ENCODE data around the gene CNTN1. TPM values are rescaled to one million over a fixed set of nuclear protein-coding genes. Genes with fewer than 3 reads are reported as not detected.

The CNTN1 gene
- total RNA-seq, 3 donors from 2014 or later = not detected

DNA sequence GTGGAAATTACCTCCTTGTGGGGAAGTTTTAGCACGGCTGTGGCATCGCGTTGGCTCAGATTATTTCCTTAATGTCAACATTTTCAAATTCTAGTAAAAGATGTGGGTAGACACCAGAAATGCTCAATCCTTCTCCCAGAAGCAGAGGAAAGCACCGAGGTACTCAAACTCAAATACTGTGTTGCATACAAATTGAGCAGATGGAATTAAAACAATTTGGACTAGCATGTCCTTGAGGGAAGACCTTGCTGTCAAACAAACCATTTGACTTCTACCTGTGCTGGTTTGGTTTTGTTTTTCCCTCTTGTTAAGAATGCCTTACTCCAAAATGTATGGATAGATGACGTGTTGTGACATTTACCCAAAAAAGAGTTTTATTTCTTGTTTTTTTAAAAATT lies 136.4 kb downstream of the CNTN1 start:
- Mint-ChIP-seq H3K4me3 (no peak overlapping the region), H3K27me3 (ENCODE audit: low read depth) (no peaks in the 10 kb centered on the region)

DNA sequence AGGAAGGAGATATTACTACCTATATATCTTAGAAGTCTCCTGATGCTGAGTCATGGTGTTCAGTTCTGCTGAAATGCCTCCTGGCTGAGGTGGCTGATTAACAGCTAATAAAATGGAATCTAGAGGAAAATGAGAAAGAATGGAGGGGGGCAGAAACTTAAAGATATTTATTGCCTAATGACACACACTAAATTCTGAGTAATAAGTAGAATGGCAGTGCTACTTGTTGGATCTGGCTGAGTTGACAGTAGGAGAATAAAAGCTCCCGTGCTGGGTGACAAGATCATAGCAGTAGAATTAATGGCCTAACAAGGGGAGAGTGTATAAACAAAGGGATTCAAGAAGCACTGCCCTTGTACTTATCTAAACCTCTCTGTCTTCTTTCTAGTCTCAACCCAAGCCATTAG lies 137.5 kb downstream of the CNTN1 start:
- ATAC-seq = no peak
- Mint-ChIP-seq H3K36me3 (ENCODE audit: insufficient read depth) (no peaks in the 10 kb centered on the region), H3K4me3 (no peak overlapping the region), H3K27me3 (ENCODE audit: low read depth) (no peaks in the 10 kb centered on the region), H3K9me3 (no peaks in the 10 kb centered on the region), H3K4me1 (ENCODE audit: low read depth) (no peaks in the 10 kb centered on the region)
- DNase-seq = no peak

More for the DNA sequence above, 136.4 kb downstream of the CNTN1 start:
- H3K9me3 Mint-ChIP-seq = no peaks in the 10 kb centered on the region
- ATAC-seq (no peak), DNase-seq (no peak)
- no peaks in the 10 kb centered on the region for H3K4me1 Mint-ChIP-seq (ENCODE audit: low read depth)
- no peaks in the 10 kb centered on the region for H3K36me3 Mint-ChIP-seq (ENCODE audit: insufficient read depth)

DNA sequence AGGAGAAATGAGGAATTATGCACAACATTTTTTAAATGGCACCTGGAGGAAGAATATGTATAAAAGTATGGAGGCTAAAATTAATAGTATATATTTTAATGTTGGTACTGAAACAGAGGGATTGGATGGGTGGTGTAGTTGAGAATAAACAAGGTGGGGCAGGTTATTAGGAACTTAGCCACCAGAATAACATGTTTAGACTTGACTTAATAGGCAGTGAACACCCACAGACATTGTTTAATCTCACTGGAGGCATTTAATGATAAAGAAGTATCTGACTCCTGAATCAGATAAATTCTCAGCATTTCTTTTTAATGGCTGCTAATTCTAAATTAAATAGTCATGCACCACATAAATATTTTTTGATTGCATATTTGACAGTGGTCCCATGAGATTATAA lies 139.7 kb downstream of the CNTN1 start:
- ATAC-seq = no peak
- Mint-ChIP-seq H3K9me3 (peaks cover under 1% of the 10 kb centered on the region), H3K4me3 (no peak overlapping the region), H3K27me3 (ENCODE audit: low read depth) (no peaks in the 10 kb centered on the region), H3K36me3 (ENCODE audit: insufficient read depth) (no peaks in the 10 kb centered on the region), H3K4me1 (ENCODE audit: low read depth) (no peaks in the 10 kb centered on the region)
- DNase-seq = no peak

- Mint-ChIP-seq H3K27me3 (ENCODE audit: low read depth) (no peaks in the 10 kb centered on the region), H3K36me3 (ENCODE audit: insufficient read depth) (no peaks in the 10 kb centered on the region), H3K4me3 (no peak overlapping the region), H3K4me1 (ENCODE audit: low read depth) (no peaks in the 10 kb centered on the region), H3K9me3 (peaks cover 3% of the 10 kb centered on the region)
- ATAC-seq = no peak
- DNase-seq = no peak
Measured at GRCh38 chr12:40832668-40833067, 140.4 kb downstream of the CNTN1 start.

- Mint-ChIP-seq H3K27me3 (ENCODE audit: low read depth) (no peaks in the 10 kb centered on the region), H3K4me1 (ENCODE audit: low read depth) (no peaks in the 10 kb centered on the region)
- no peak for ATAC-seq
Measured at GRCh38 chr12:40833818-40834217, 141.6 kb downstream of the CNTN1 start.

GRCh38 chr12:40834321-40834720 lies 142.1 kb downstream of the CNTN1 start:
- Mint-ChIP-seq H3K9me3 (peaks cover 5% of the 10 kb centered on the region), H3K27me3 (ENCODE audit: low read depth) (no peaks in the 10 kb centered on the region), H3K4me3 (no peak overlapping the region), H3K4me1 (ENCODE audit: low read depth) (no peaks in the 10 kb centered on the region), H3K36me3 (ENCODE audit: insufficient read depth) (no peaks in the 10 kb centered on the region)
- DNase-seq (no peak), ATAC-seq (no peak)

More at GRCh38 chr12:40833818-40834217, 141.6 kb downstream of the CNTN1 start:
- no peak for DNase-seq
- Mint-ChIP-seq H3K9me3 (peaks cover 3% of the 10 kb centered on the region), H3K4me3 (no peak overlapping the region), H3K36me3 (ENCODE audit: insufficient read depth) (no peaks in the 10 kb centered on the region)

DNA sequence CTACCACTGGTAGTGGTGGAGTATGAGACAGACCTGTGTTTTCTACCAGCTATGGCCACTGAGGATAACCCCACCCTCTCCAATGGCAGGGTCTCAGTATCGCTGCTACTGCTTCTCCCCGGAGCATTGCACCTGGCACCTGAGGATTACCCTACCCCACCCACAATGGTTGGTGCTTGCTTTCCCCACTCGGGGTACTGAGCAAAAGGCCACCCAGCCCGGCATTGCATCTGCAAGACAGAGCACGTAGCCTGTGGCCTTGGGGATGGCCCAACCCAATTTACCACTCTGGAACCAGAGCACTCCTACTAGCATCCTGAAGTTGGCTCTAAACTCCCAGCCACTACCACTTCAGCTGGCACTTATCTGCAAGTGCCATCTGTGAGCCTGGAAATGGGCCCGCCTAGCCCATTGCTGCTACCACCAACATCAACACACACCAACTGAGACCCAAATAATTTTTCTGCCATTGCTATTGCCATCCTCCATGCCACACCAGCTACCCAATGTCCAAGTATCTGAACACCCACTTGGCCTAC lies 145.7 kb downstream of the CNTN1 start:
- Mint-ChIP-seq H3K36me3 (ENCODE audit: insufficient read depth) (no peaks in the 10 kb centered on the region), H3K4me1 (ENCODE audit: low read depth) (no peaks in the 10 kb centered on the region), H3K4me3 (no peak overlapping the region), H3K9me3 (peaks cover 9% of the 10 kb centered on the region), H3K27me3 (ENCODE audit: low read depth) (no peaks in the 10 kb centered on the region)
- no peak for DNase-seq
- no peak for ATAC-seq

- no peak overlapping the region for H3K4me3 Mint-ChIP-seq
- H3K4me1 Mint-ChIP-seq (ENCODE audit: low read depth) = no peaks in the 10 kb centered on the region
- H3K27me3 Mint-ChIP-seq (ENCODE audit: low read depth) = no peaks in the 10 kb centered on the region
Measured at GRCh38 chr12:40843495-40843894, 151.3 kb downstream of the CNTN1 start.

DNA sequence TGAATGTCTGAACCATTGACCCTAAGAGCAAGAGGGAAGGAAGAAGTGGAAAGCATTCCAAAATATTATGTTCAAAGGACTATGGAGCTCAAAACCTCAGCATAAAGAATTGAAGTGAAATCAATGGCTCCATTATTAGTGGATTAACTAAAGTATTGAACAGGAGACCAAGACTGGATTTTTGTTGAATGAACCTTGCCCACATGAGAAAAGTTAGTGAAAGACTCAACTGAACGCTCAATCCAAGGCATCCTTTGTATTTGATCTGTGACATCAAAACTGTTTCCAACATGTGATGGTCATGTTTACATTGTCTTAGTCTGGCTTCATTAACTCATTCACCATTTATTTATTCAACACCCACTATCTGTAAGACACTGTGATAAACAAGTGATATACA lies 161.0 kb downstream of the CNTN1 start:
- ATAC-seq = no peak
- Mint-ChIP-seq H3K4me3 (no peak overlapping the region), H3K36me3 (ENCODE audit: insufficient read depth) (no peaks in the 10 kb centered on the region), H3K27me3 (ENCODE audit: low read depth) (no peaks in the 10 kb centered on the region), H3K4me1 (ENCODE audit: low read depth) (no peaks in the 10 kb centered on the region), H3K9me3 (no peaks in the 10 kb centered on the region)
- no peak for DNase-seq

More at GRCh38 chr12:40843495-40843894, 151.3 kb downstream of the CNTN1 start:
- Mint-ChIP-seq H3K36me3 (ENCODE audit: insufficient read depth) (no peaks in the 10 kb centered on the region), H3K9me3 (peaks cover 6% of the 10 kb centered on the region)
- DNase-seq (no peak), ATAC-seq (no peak)

- H3K9me3 Mint-ChIP-seq = no peaks in the 10 kb centered on the region
- DNase-seq = no peak
Measured at GRCh38 chr12:40854604-40855003, 162.4 kb downstream of the CNTN1 start.

GRCh38 chr12:40864891-40865290 lies 172.7 kb downstream of the CNTN1 start:
- no peaks in the 10 kb centered on the region for H3K27me3 Mint-ChIP-seq (ENCODE audit: low read depth)
- no peaks in the 10 kb centered on the region for H3K4me1 Mint-ChIP-seq (ENCODE audit: low read depth)
- DNase-seq = no peak
- ATAC-seq = no peak
- H3K4me3 Mint-ChIP-seq = no peak overlapping the region
- no peaks in the 10 kb centered on the region for H3K9me3 Mint-ChIP-seq
- no peaks in the 10 kb centered on the region for H3K36me3 Mint-ChIP-seq (ENCODE audit: insufficient read depth)

More at GRCh38 chr12:40854604-40855003, 162.4 kb downstream of the CNTN1 start:
- H3K4me3 Mint-ChIP-seq = no peak overlapping the region
- H3K27me3 Mint-ChIP-seq (ENCODE audit: low read depth) = no peaks in the 10 kb centered on the region
- H3K4me1 Mint-ChIP-seq (ENCODE audit: low read depth) = no peaks in the 10 kb centered on the region
- ATAC-seq = no peak
- no peaks in the 10 kb centered on the region for H3K36me3 Mint-ChIP-seq (ENCODE audit: insufficient read depth)

- H3K36me3 Mint-ChIP-seq (ENCODE audit: insufficient read depth) = no peaks in the 10 kb centered on the region
- H3K4me1 Mint-ChIP-seq (ENCODE audit: low read depth) = no peaks in the 10 kb centered on the region
- no peak overlapping the region for H3K4me3 Mint-ChIP-seq
- no peak for ATAC-seq
- no peaks in the 10 kb centered on the region for H3K9me3 Mint-ChIP-seq
- DNase-seq = no peak
- H3K27me3 Mint-ChIP-seq (ENCODE audit: low read depth) = no peaks in the 10 kb centered on the region
Measured at GRCh38 chr12:40870981-40871380, 178.7 kb downstream of the CNTN1 start.

- DNase-seq = no peak
- H3K27me3 Mint-ChIP-seq (ENCODE audit: low read depth) = no peaks in the 10 kb centered on the region
- no peak overlapping the region for H3K4me3 Mint-ChIP-seq
- H3K36me3 Mint-ChIP-seq (ENCODE audit: insufficient read depth) = no peaks in the 10 kb centered on the region
- H3K9me3 Mint-ChIP-seq = no peaks in the 10 kb centered on the region
- H3K4me1 Mint-ChIP-seq (ENCODE audit: low read depth) = no peaks in the 10 kb centered on the region
- no peak for ATAC-seq
Measured at GRCh38 chr12:40874868-40875267, 182.6 kb downstream of the CNTN1 start.

DNA sequence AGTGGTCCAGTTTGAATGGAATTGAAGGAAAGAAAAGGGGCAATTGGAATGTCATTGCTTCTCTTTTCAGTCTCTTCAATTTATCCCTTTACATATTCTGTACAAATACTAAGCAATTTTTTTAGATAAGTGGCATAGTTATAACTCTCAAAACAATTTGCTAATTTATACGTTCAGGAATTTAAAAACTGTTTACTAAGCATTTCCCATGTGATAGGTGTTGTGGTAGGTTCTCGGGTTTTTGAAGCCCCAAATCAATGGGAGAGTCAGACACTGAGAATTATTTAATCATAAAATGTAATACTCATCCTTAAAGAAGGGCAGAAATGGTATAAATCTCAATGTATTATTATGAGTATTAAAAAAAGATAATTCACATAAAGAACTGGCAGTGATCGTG lies 197.1 kb downstream of the CNTN1 start:
- H3K4me3 Mint-ChIP-seq = no peak overlapping the region
- ATAC-seq (no peak), DNase-seq (no peak)
- H3K9me3 Mint-ChIP-seq = no peaks in the 10 kb centered on the region
- no peaks in the 10 kb centered on the region for H3K36me3 Mint-ChIP-seq (ENCODE audit: insufficient read depth)
- H3K27me3 Mint-ChIP-seq (ENCODE audit: low read depth) = no peaks in the 10 kb centered on the region
- H3K4me1 Mint-ChIP-seq (ENCODE audit: low read depth) = no peaks in the 10 kb centered on the region

GRCh38 chr12:40892528-40892927 lies 200.3 kb downstream of the CNTN1 start:
- Mint-ChIP-seq H3K4me3 (no peak overlapping the region), H3K27me3 (ENCODE audit: low read depth) (no peaks in the 10 kb centered on the region), H3K9me3 (no peaks in the 10 kb centered on the region), H3K36me3 (ENCODE audit: insufficient read depth) (no peaks in the 10 kb centered on the region), H3K4me1 (ENCODE audit: low read depth) (no peaks in the 10 kb centered on the region)
- DNase-seq (no peak), ATAC-seq (no peak)

DNA sequence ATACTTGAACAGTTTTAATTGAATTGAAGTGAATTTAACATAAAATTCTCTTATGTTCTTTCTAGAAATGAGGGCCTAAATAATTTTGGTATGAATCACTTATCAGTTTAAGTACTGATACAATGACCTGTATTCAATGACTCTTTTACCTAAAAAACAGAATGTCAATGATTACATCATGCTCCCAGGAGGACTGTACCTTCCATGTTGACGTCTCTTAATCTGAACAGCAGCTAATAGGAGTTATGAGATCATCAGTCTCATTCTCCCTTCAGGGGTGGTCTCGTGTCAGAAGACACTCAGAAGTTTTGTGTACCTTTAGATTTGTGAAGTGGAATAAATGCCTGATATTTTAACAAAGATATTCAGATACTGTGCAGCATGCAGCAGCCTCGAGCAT lies 206.3 kb downstream of the CNTN1 start:
- H3K4me1 Mint-ChIP-seq (ENCODE audit: low read depth) = no peaks in the 10 kb centered on the region
- H3K9me3 Mint-ChIP-seq = no peaks in the 10 kb centered on the region
- no peak for ATAC-seq
- H3K36me3 Mint-ChIP-seq (ENCODE audit: insufficient read depth) = no peaks in the 10 kb centered on the region
- DNase-seq = no peak
- H3K4me3 Mint-ChIP-seq = no peak overlapping the region
- no peaks in the 10 kb centered on the region for H3K27me3 Mint-ChIP-seq (ENCODE audit: low read depth)
